OCI-LY7 (cell line): ENCODE results near the gene ACTR6. TPM values are rescaled to one million over a fixed set of nuclear protein-coding genes. Genes with fewer than 3 reads are reported as not detected.

Source experiments
- BruUV-seq: library from RNA; stranded (reverse); fragments of 400-500 nt; replicated peaks from 2 replicates; lab custom pipeline; 2021; lab: Mats Ljungman, UMichigan
- CTCF ChIA-PET: fragments of 300-600 bp; sonication (Branson Sonifier 250); formaldehyde crosslinking; loops from one replicate; lab custom pipeline; 2022; ENCODE audit warnings: antibody characterized with exemption; ENCODE audit not compliant: unreplicated experiment; lab: Charles Lee
- POLR2A ChIA-PET: fragments of 300-600 bp; sonication (Branson Sonifier 250); formaldehyde crosslinking; loops from one replicate; lab custom pipeline; 2022; ENCODE audit warnings: antibody characterized with exemption; lab: Charles Lee
- DNase-seq: peaks from one replicate; pipeline ENCODE4 v3.0.0-alpha.2; 2015; ENCODE audit warnings: low spot score
- H2AFZ ChIP-seq: fragments of 200-600 bp; sonication (generic), shearing (Covaris generic); 2 replicates; pipeline ENCODE4 v1.6.1; 2014; ENCODE audit warnings: mild to moderate bottlenecking, antibody characterized with exemption, low read length, moderate library complexity
- H3K27ac ChIP-seq: fragments of 200-600 bp; sonication (generic); 2 replicates; pipeline ENCODE4 v1.5.1; 2014; ENCODE audit warnings: mixed run types, low read depth, mild to moderate bottlenecking, moderate library complexity, low read length, inconsistent platforms; ENCODE audit not compliant: poor library complexity, severe bottlenecking
- H3K36me3 ChIP-seq: fragments of 200-600 bp; sonication (generic); 2 replicates; pipeline ENCODE4 v1.6.1; 2014; ENCODE audit warnings: mild to moderate bottlenecking, antibody characterized with exemption, low read length, moderate library complexity, mixed read lengths; ENCODE audit not compliant: insufficient read depth
- H3K4me1 ChIP-seq: fragments of 200-600 bp; sonication (generic); 2 replicates; pipeline ENCODE4 v1.5.1; 2014; ENCODE audit warnings: mild to moderate bottlenecking, low read length; ENCODE audit not compliant: insufficient read depth, poor library complexity, severe bottlenecking
- H3K4me2 ChIP-seq: fragments of 200-600 bp; sonication (generic); 2 replicates; pipeline ENCODE4 v1.6.1; 2014; ENCODE audit warnings: mild to moderate bottlenecking, low read length
- H3K4me3 ChIP-seq: fragments of 200-600 bp; sonication (generic); 2 replicates; pipeline ENCODE4 v1.5.1; 2014; ENCODE audit warnings: mild to moderate bottlenecking, low read depth, low read length; ENCODE audit not compliant: poor library complexity, severe bottlenecking
- H3K79me2 ChIP-seq: fragments of 200-600 bp; sonication (generic); 2 replicates; pipeline ENCODE4 v1.6.1; 2016; ENCODE audit warnings: low read depth, mild to moderate bottlenecking, low read length, moderate library complexity, mixed read lengths; ENCODE audit not compliant: insufficient read depth
- H3K9me2 ChIP-seq: fragments of 200-600 bp; sonication (generic); 2 replicates; pipeline ENCODE4 v1.6.1; 2016; ENCODE audit warnings: mild to moderate bottlenecking, low read length, mixed read lengths; ENCODE audit not compliant: insufficient read depth
- H3K9me3 ChIP-seq: fragments of 200-600 bp; sonication (generic); 2 replicates; pipeline ENCODE4 v1.6.1; 2014; ENCODE audit warnings: mild to moderate bottlenecking, mixed run types, low read length, mixed read lengths
- H4K20me1 ChIP-seq: fragments of 200-600 bp; sonication (generic); 2 replicates; pipeline ENCODE4 v1.6.1; 2014; ENCODE audit warnings: mild to moderate bottlenecking, antibody characterized with exemption, low read length, moderate library complexity, mixed read lengths; ENCODE audit not compliant: insufficient read depth
- CTCF ChIP-seq: fragments of 200-600 bp; sonication (generic); conservative IDR thresholded peaks from 2 replicates; pipeline ENCODE4 v1.5.1; 2014; ENCODE audit warnings: mild to moderate bottlenecking, antibody characterized with exemption, low read length, moderate library complexity, mixed read lengths
- EZH2phosphoT487 ChIP-seq: fragments of 200-600 bp; sonication (generic); IDR thresholded peaks from 2 replicates; pipeline ENCODE4 v1.6.1; 2018; ENCODE audit warnings: low read depth, borderline replicate concordance, mild to moderate bottlenecking, mixed run types, antibody characterized with exemption, low read length, moderate library complexity, mixed read lengths
- intact Hi-C: fragments of 100-400 bp; cut with micrococcal nuclease; formaldehyde crosslinking; loops from one replicate; pipeline ENCODE4 v1.10.0; 2022; ENCODE audit not compliant: unreplicated experiment
- total RNA-seq, 2 experiments: library from RNA; depleted of rRNA in 1 of 2; stranded (reverse); fragments of >200 nt in 1 of 2; shearing (Covaris generic) in 1 of 2; gene quantifications; 2 replicates each; pipeline ENCODE4 v1.2.3, GENCODE V29; 2014 to 2022

The ACTR6 gene
- total RNA-seq, 2 experiments from 2014 or later = 22.2 to 37.6 TPM

GRCh38 chr12:100156731-100157426 is 43.7 kb upstream of the ACTR6 start:
- ChIA-PET POLR2A (no interaction called here), CTCF (no interaction called here)
- no peak for TF ChIP-seq CTCF
- no peak for TF ChIP-seq EZH2phosphoT487
- Histone ChIP-seq H3K4me1 (no peaks in the 10 kb centered on the region), H2AFZ (no peak overlapping the region), H3K9me3 (no peaks in the 10 kb centered on the region), H3K4me3 (no peak overlapping the region), H3K79me2 (no peaks in the 10 kb centered on the region), H3K4me2 (no peak overlapping the region), H3K9me2 (no peaks in the 10 kb centered on the region), H4K20me1 (no peaks in the 10 kb centered on the region), H3K27ac (no peak overlapping the region), H3K36me3 (peaks cover 9% of the 10 kb centered on the region)
- no peak for DNase-seq
- intact Hi-C loops = no loop called here
- no TSS peak for BruUV-seq

DNA sequence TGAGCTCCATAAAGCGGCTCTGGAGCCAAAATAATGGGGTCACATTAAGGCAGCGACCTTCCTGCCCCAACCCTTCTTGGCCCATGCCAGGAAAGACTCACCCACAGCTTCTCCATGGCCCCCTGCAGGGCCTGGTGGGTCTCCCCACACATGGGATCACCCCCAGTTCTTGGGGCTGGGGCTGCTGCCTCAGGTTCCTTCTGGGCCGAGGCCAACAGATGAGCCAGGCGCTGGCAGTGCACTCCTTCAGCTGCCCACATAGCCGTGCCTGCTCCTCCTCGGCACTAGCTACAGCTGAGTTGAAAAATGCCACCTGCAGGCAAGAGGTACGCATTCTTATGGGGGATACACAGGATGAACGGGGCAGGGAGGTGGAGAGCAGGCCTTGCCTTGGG is 43.2 kb upstream of the ACTR6 start:
- H3K9me3 ChIP-seq = no peaks in the 10 kb centered on the region
- no peak overlapping the region for H2AFZ ChIP-seq
- no peaks in the 10 kb centered on the region for H3K9me2 ChIP-seq
- H3K4me1 ChIP-seq = no peaks in the 10 kb centered on the region
- intact Hi-C loops = no loop called here
- H3K79me2 ChIP-seq = no peaks in the 10 kb centered on the region
- ChIA-PET CTCF (no interaction called here), POLR2A (no interaction called here)
- no peak overlapping the region for H3K4me2 ChIP-seq
- H3K27ac ChIP-seq = no peak overlapping the region
- no peaks in the 10 kb centered on the region for H4K20me1 ChIP-seq
- no TSS peak for BruUV-seq
- H3K4me3 ChIP-seq = no peak overlapping the region
- DNase-seq = no peak
- H3K36me3 ChIP-seq = peaks cover 9% of the 10 kb centered on the region
- TF ChIP-seq CTCF (no peak), EZH2phosphoT487 (no peak)

DNA sequence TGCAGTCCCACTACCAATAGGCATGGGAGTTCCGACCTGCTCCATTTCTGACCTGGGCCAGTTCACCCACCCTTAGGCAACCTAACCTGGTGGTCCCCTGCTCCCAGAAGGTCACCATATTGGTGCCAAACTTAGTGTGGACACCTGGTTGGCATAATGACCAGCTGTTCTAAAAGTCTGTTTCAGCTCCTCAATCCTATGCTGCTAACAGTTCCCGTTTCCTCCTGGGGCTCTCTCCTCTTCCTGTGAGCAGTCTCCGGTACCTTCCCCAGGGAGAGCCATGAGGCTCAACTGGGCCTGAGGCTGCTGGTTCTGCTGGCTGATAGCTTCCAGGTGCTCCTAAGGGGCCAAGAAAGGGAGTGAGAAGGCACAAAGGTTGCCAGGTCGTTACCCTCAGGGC is 42.1 kb upstream of the ACTR6 start:
- Histone ChIP-seq H3K4me2 (no peak overlapping the region), H3K79me2 (no peaks in the 10 kb centered on the region), H3K4me1 (no peaks in the 10 kb centered on the region), H3K9me2 (no peaks in the 10 kb centered on the region), H3K4me3 (no peak overlapping the region), H4K20me1 (no peaks in the 10 kb centered on the region), H2AFZ (no peak overlapping the region), H3K27ac (no peak overlapping the region), H3K9me3 (no peaks in the 10 kb centered on the region), H3K36me3 (peaks cover 9% of the 10 kb centered on the region)
- ChIA-PET POLR2A (interaction anchor here (0.6 kb wide), 1 partner anchor 14 kb away, joined by 5 read pairs; no protein-coding TSS in a partner anchor), CTCF (no interaction called here)
- no peak for DNase-seq
- TF ChIP-seq CTCF (no peak), EZH2phosphoT487 (no peak)
- no TSS peak for BruUV-seq
- intact Hi-C loops = no loop called here
